Ovary (tissue), 3 donors: ENCODE results near the gene OLFML2A.

Experiments used
- CTCF ChIP-seq, 3 donors: fragments of 450-650 bp in 2 of 3; fragments of 200-600 bp in 1 of 3; IDR thresholded peaks; one replicate each; pipeline versions ENCODE4 v1.5.1 to v1.8.0; 2016 to 2022; ENCODE audit warnings: antibody characterized with exemption in 3 of 3, mild to moderate bottlenecking in 1 of 3
- EP300 ChIP-seq: sonication (generic); formaldehyde crosslinking; IDR thresholded peaks from one replicate; pipeline ENCODE4 v1.6.1; 2017; ENCODE audit warnings: antibody characterized with exemption
- POLR2A ChIP-seq: fragments of 450-650 bp; IDR thresholded peaks from one replicate; pipeline ENCODE4 v1.6.1; 2017; ENCODE audit warnings: antibody characterized with exemption, mild to moderate bottlenecking, moderate library complexity
- donor health status: DM: no; HTN: no; CAD: no.

- TF ChIP-seq CTCF (IDR thresholded peaks at IDR 0.05) = no peak
- TF ChIP-seq POLR2A = no peak
- TF ChIP-seq EP300 = no peak
Observed at GRCh38 chr9:124808246-124808956, 31.5 kb downstream of the OLFML2A start.
